T-helper 17 cell (primary cell): ENCODE results near the gene EBP. TPM values are rescaled to one million over a fixed set of nuclear protein-coding genes. Genes with fewer than 3 reads are reported as not detected.
"Not testable (repeated sequence)": the region's sequence is repeated elsewhere in the genome, so short reads cannot be mapped to it uniquely, and the experiment has no call there.

Experiments
- ATAC-seq: fragments of 150-1000 bp; cut with Tn5 transposase; 2 replicates; pipeline ENCODE4 v1.10.0; 2021; ENCODE audit warnings: mild to moderate bottlenecking, moderate library complexity
- DNase-seq, 3 donors: peaks; one replicate each; pipeline versions ENCODE4 v3.0.0 to v3.0.0-alpha.2; 2020 to 2021
- H3K9me3 ChIP-seq: one replicate; pipeline ENCODE4 v1.7.0; 2013; ENCODE audit warnings: low read length, mild to moderate bottlenecking; ENCODE audit not compliant: control insufficient read depth, poor library complexity, severe bottlenecking
- H3K27ac Mint-ChIP-seq: one replicate; pipeline ENCODE4 v1.8.0; 2022; ENCODE audit warnings: mild to moderate bottlenecking, moderate library complexity, mixed read lengths
- H3K27me3 Mint-ChIP-seq: one replicate; pipeline ENCODE4 v1.8.0; 2022; ENCODE audit warnings: mixed read lengths
- H3K36me3 Mint-ChIP-seq: one replicate; pipeline ENCODE4 v1.8.0; 2022; ENCODE audit warnings: low read depth, mixed read lengths
- H3K4me1 Mint-ChIP-seq: one replicate; pipeline ENCODE4 v1.8.0; 2022; ENCODE audit warnings: mild to moderate bottlenecking, mixed read lengths
- H3K4me3 Mint-ChIP-seq: one replicate; pipeline ENCODE4 v1.8.0; 2022; ENCODE audit warnings: mild to moderate bottlenecking, moderate library complexity, mixed read lengths
- total RNA-seq, 4 donors: library from RNA in 2 of 4; stranded (reverse) in 2 of 4; gene quantifications; one replicate each; pipeline ENCODE4 v1.2.3 and lab custom pipeline; 2022 to 2026

The EBP gene
- total RNA-seq, 2 donors from 2014 or later, result 43.9 to 53.6 TPM

- peak overlapping the region; percentile 89 for H3K4me3 Mint-ChIP-seq
- H3K4me1 Mint-ChIP-seq, result peaks cover 16% of the 10 kb centered on the region
- H3K27me3 Mint-ChIP-seq, result no peaks in the 10 kb centered on the region
- no peaks in the 10 kb centered on the region for H3K36me3 Mint-ChIP-seq
- no peak for ATAC-seq
- no peaks in the 10 kb centered on the region for H3K9me3 ChIP-seq
- H3K27ac Mint-ChIP-seq, result peak overlapping the region; percentile 86
- no peak for DNase-seq
Observed at GRCh38 chrX:48540480-48540879, 18.9 kb downstream of the EBP start.

GRCh38 chrX:48541140-48541814 lies 19.7 kb downstream of the EBP start:
- no peaks in the 10 kb centered on the region for H3K36me3 Mint-ChIP-seq
- peaks cover 16% of the 10 kb centered on the region for H3K4me1 Mint-ChIP-seq
- no peak overlapping the region for H3K27ac Mint-ChIP-seq
- H3K27me3 Mint-ChIP-seq, result no peaks in the 10 kb centered on the region
- ATAC-seq (no peak), DNase-seq (no peak)
- H3K9me3 ChIP-seq, result no peaks in the 10 kb centered on the region
- peak overlapping the region; percentile 89 for H3K4me3 Mint-ChIP-seq

- Mint-ChIP-seq H3K4me1 (peaks cover 3% of the 10 kb centered on the region), H3K4me3 (no peak overlapping the region), H3K27me3 (no peaks in the 10 kb centered on the region), H3K36me3 (no peaks in the 10 kb centered on the region), H3K27ac (no peak overlapping the region)
- no peak for DNase-seq
- no peaks in the 10 kb centered on the region for H3K9me3 ChIP-seq
- ATAC-seq, result no peak
Observed at GRCh38 chrX:48548871-48549270, 27.3 kb downstream of the EBP start.

GRCh38 chrX:48555731-48556325 lies 34.2 kb downstream of the EBP start:
- H3K9me3 ChIP-seq, ATAC-seq, H3K4me3 Mint-ChIP-seq, H3K27me3 Mint-ChIP-seq, H3K4me1 Mint-ChIP-seq, H3K27ac Mint-ChIP-seq, DNase-seq, H3K36me3 Mint-ChIP-seq: not testable (repeated sequence)

GRCh38 chrX:48558271-48558670 lies 36.7 kb downstream of the EBP start:
- Mint-ChIP-seq H3K4me3 (no peak overlapping the region), H3K27ac (no peak overlapping the region), H3K27me3 (no peaks in the 10 kb centered on the region), H3K36me3 (peaks cover 7% of the 10 kb centered on the region), H3K4me1 (no peaks in the 10 kb centered on the region)
- H3K9me3 ChIP-seq, result no peaks in the 10 kb centered on the region
- DNase-seq (no peak), ATAC-seq (no peak)

- no peaks in the 10 kb centered on the region for H3K9me3 ChIP-seq
- no peak for ATAC-seq
Observed at GRCh38 chrX:48559636-48560035, 38.0 kb downstream of the EBP start.

GRCh38 chrX:48560056-48560455 lies 38.4 kb downstream of the EBP start:
- DNase-seq (no peak), ATAC-seq (no peak)
- H3K9me3 ChIP-seq, result no peaks in the 10 kb centered on the region
- Mint-ChIP-seq H3K27ac (peak overlapping the region; percentile 39), H3K4me3 (no peak overlapping the region), H3K27me3 (no peaks in the 10 kb centered on the region), H3K4me1 (no peaks in the 10 kb centered on the region), H3K36me3 (peaks cover 4% of the 10 kb centered on the region)

More at GRCh38 chrX:48559636-48560035, 38.0 kb downstream of the EBP start:
- Mint-ChIP-seq H3K4me3 (no peak overlapping the region), H3K36me3 (peaks cover 7% of the 10 kb centered on the region), H3K27ac (no peak overlapping the region), H3K4me1 (no peaks in the 10 kb centered on the region), H3K27me3 (no peaks in the 10 kb centered on the region)
- no peak for DNase-seq

GRCh38 chrX:48560681-48561080 lies 39.1 kb downstream of the EBP start:
- no peak overlapping the region for H3K27ac Mint-ChIP-seq
- H3K9me3 ChIP-seq, result no peaks in the 10 kb centered on the region
- no peak for DNase-seq
- no peak overlapping the region for H3K4me3 Mint-ChIP-seq
- H3K4me1 Mint-ChIP-seq, result no peaks in the 10 kb centered on the region
- H3K27me3 Mint-ChIP-seq, result no peaks in the 10 kb centered on the region
- H3K36me3 Mint-ChIP-seq, result no peaks in the 10 kb centered on the region
- ATAC-seq, result no peak

- H3K27me3 Mint-ChIP-seq, result no peaks in the 10 kb centered on the region
- ATAC-seq, result no peak
- peaks cover 11% of the 10 kb centered on the region for H3K4me1 Mint-ChIP-seq
- no peaks in the 10 kb centered on the region for H3K36me3 Mint-ChIP-seq
- no peak overlapping the region for H3K4me3 Mint-ChIP-seq
- H3K27ac Mint-ChIP-seq, result no peak overlapping the region
- DNase-seq, result no peak
- no peaks in the 10 kb centered on the region for H3K9me3 ChIP-seq
Observed at GRCh38 chrX:48569958-48570357, 48.4 kb downstream of the EBP start.

GRCh38 chrX:48573690-48574269 lies 52.2 kb downstream of the EBP start:
- H3K9me3 ChIP-seq, result no peaks in the 10 kb centered on the region
- H3K27ac Mint-ChIP-seq, result peak overlapping the region; percentile 98
- ATAC-seq (peak; percentile 31), DNase-seq (no peak)
- peaks cover 19% of the 10 kb centered on the region for H3K4me1 Mint-ChIP-seq
- peaks cover 2% of the 10 kb centered on the region for H3K36me3 Mint-ChIP-seq
- no peaks in the 10 kb centered on the region for H3K27me3 Mint-ChIP-seq
- H3K4me3 Mint-ChIP-seq, result peak overlapping the region; percentile 96

GRCh38 chrX:48574270-48575266 lies 53.0 kb downstream of the EBP start, which contains the start of gene RBM3:
Gene RBM3 (plus strand): TSS chrX:48574484. CDS start chrX:48575181, 697 bp downstream.
- H3K27ac Mint-ChIP-seq, result peak within 1 kb of the TSS; percentile 98
- peaks cover 4% of the 10 kb centered on the region for H3K36me3 Mint-ChIP-seq
- ATAC-seq, result peak; percentile 95
- DNase-seq, result peak; percentile 75 to 84 (median 76)
- H3K4me1 Mint-ChIP-seq, result peaks cover 22% of the 10 kb centered on the region
- H3K27me3 Mint-ChIP-seq, result no peaks in the 10 kb centered on the region
- no peaks in the 10 kb centered on the region for H3K9me3 ChIP-seq
- peak within 1 kb of the TSS; percentile 96 for H3K4me3 Mint-ChIP-seq

- Mint-ChIP-seq H3K4me1 (peaks cover 22% of the 10 kb centered on the region), H3K27me3 (no peaks in the 10 kb centered on the region)
Observed at GRCh38 chrX:48575642-48576041, 54.0 kb downstream of the EBP start.

GRCh38 chrX:48576108-48576507 lies 54.5 kb downstream of the EBP start:
- no peaks in the 10 kb centered on the region for H3K9me3 ChIP-seq
- no peak for ATAC-seq
- peak overlapping the region; percentile 96 for H3K4me3 Mint-ChIP-seq
- peaks cover 22% of the 10 kb centered on the region for H3K4me1 Mint-ChIP-seq
- H3K27me3 Mint-ChIP-seq, result no peaks in the 10 kb centered on the region
- peaks cover 4% of the 10 kb centered on the region for H3K36me3 Mint-ChIP-seq
- H3K27ac Mint-ChIP-seq, result peak overlapping the region; percentile 98
- no peak for DNase-seq

More at GRCh38 chrX:48575642-48576041, 54.0 kb downstream of the EBP start:
- H3K9me3 ChIP-seq, result no peaks in the 10 kb centered on the region
- peak overlapping the region; percentile 98 for H3K27ac Mint-ChIP-seq
- DNase-seq (no peak), ATAC-seq (no peak)
- H3K36me3 Mint-ChIP-seq, result peaks cover 4% of the 10 kb centered on the region
- peak overlapping the region; percentile 96 for H3K4me3 Mint-ChIP-seq
